CD4-positive, CD25-positive, alpha-beta regulatory T cell (primary cell): ENCODE measurements around the gene SH3GL3. TPM values are rescaled to one million over a fixed set of nuclear protein-coding genes. Genes with fewer than 3 reads are reported as not detected.

Source experiments
- ATAC-seq, 2 donors: fragments of 150-1000 bp; cut with Tn5 transposase; one replicate each; pipeline ENCODE4 v1.10.0; 2021; ENCODE audit warnings: low read depth in 2 of 2, moderate number of reproducible peaks in 2 of 2, moderate library complexity in 1 of 2
- DNase-seq, 3 donors: peaks; one replicate each; pipeline versions ENCODE4 v3.0.0 to v3.0.0-alpha.2; 2012 to 2022; ENCODE audit warnings: mixed read lengths in 1 of 3
- H3K27ac ChIP-seq: one replicate; pipeline ENCODE4 v1.7.0; 2013; ENCODE audit warnings: mild to moderate bottlenecking, low read length; ENCODE audit not compliant: insufficient read depth, poor library complexity, severe bottlenecking
- H3K27me3 ChIP-seq: one replicate; pipeline ENCODE4 v1.7.0; 2013; ENCODE audit warnings: low read length; ENCODE audit not compliant: control insufficient read depth, insufficient read depth
- H3K36me3 ChIP-seq: one replicate; pipeline ENCODE4 v1.7.0; 2013; ENCODE audit warnings: mild to moderate bottlenecking, low read length, moderate library complexity; ENCODE audit not compliant: control insufficient read depth, insufficient read depth
- H3K4me1 ChIP-seq: 2 replicates; pipeline ENCODE4 v1.7.0; 2013; ENCODE audit warnings: mild to moderate bottlenecking, low read length; ENCODE audit not compliant: insufficient read depth, control insufficient read depth, poor library complexity, severe bottlenecking
- H3K4me3 ChIP-seq: one replicate; pipeline ENCODE4 v1.7.0; 2013; ENCODE audit warnings: low read depth, mild to moderate bottlenecking, low read length, moderate library complexity
- H3K9me3 ChIP-seq, 2 experiments: 1 replicate in 1 of 2; 2 replicates in 1 of 2; pipeline ENCODE4 v1.7.0; 2013; ENCODE audit warnings: low read length in 2 of 2, mild to moderate bottlenecking in 1 of 2, moderate library complexity in 1 of 2; ENCODE audit not compliant: control insufficient read depth in 2 of 2
- H3K27ac Mint-ChIP-seq, 3 donors: one replicate each; pipeline ENCODE4 v1.8.0; 2020 to 2022; ENCODE audit warnings: mild to moderate bottlenecking in 3 of 3, mixed read lengths in 3 of 3, moderate library complexity in 2 of 3
- H3K27me3 Mint-ChIP-seq: one replicate; pipeline ENCODE4 v1.8.0; 2022; ENCODE audit warnings: mild to moderate bottlenecking, mixed read lengths
- H3K36me3 Mint-ChIP-seq: one replicate; pipeline ENCODE4 v1.8.0; 2020; ENCODE audit warnings: mixed read lengths
- H3K4me1 Mint-ChIP-seq, 4 donors: one replicate each; pipeline ENCODE4 v1.8.0; 2020 to 2022; ENCODE audit warnings: mixed read lengths in 4 of 4, mild to moderate bottlenecking in 1 of 4
- H3K4me3 Mint-ChIP-seq, 4 donors: one replicate each; pipeline ENCODE4 v1.8.0; 2020 to 2022; ENCODE audit warnings: mild to moderate bottlenecking in 4 of 4, mixed read lengths in 4 of 4, moderate library complexity in 3 of 4
- H3K9me3 Mint-ChIP-seq, 7 donors: one replicate each; pipeline ENCODE4 v1.8.0; 2020 to 2022; ENCODE audit warnings: mixed read lengths in 7 of 7, mild to moderate bottlenecking in 3 of 7, moderate library complexity in 2 of 7
- polyA plus RNA-seq, 4 donors: library from polyadenylated mRNA; unstranded; fragments of 300-500 nt; fragmentation: Illumina TruSeq; gene quantifications; one replicate each; pipeline ENCODE4 v1.2.3, GENCODE V29; 2021
- total RNA-seq: library from RNA; stranded (reverse); gene quantifications from one replicate; pipeline ENCODE4 v1.2.3, GENCODE V29; 2022

SH3GL3 gene
- total and polyA plus RNA-seq, 5 donors from 2014 or later, result not detected

DNA sequence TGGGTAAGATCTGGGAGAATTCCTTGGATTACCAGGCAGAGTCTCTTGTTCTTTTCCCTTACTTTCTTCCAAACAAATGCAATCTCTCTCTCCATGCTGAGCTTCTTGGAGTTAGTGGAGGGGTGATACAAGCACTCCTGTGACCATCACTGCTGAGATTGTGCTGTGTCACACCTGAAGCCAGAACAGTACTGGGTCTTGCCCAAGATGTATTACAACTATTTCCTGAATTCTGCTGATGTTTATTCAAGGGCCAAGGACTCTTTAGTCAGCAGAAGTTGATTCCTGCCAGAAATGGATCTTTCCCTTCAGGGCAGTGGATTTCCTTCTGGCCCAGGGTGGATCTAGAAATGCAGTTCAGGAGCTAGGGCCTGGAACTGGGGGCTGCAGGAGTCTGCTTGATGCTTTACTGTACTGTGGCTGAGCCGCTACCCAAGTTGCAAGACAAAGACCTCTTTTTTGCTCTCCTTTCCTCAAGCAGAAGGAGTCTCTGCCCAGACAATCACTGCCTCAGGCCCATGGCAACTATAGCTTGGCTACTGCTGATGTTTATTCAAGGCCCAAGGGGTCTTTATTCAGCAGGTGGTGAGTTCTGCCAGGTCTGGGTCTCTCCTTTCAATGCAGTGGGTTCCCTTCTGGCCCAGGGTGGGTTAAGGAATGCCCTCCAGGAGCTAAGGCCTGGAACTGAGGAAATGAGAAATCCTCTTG is 98.8 kb downstream of the SH3GL3 start:
- Mint-ChIP-seq H3K9me3 (peaks cover 0 to 11% (median 3%) of the 10 kb centered on the region in 7 donors), H3K4me3 (no peak overlapping the region), H3K36me3 (no peaks in the 10 kb centered on the region), H3K27ac (no peak overlapping the region), H3K27me3 (peaks cover 6% of the 10 kb centered on the region), H3K4me1 (no peaks in the 10 kb centered on the region)
- no peaks in the 10 kb centered on the region for H3K36me3 ChIP-seq
- no peak overlapping the region for H3K4me3 ChIP-seq
- H3K4me1 ChIP-seq, result no peaks in the 10 kb centered on the region
- H3K9me3 ChIP-seq, result no peaks in the 10 kb centered on the region
- DNase-seq (no peak), ATAC-seq (no peak)
- H3K27me3 ChIP-seq, result no peaks in the 10 kb centered on the region
- H3K27ac ChIP-seq, result no peak overlapping the region

DNA sequence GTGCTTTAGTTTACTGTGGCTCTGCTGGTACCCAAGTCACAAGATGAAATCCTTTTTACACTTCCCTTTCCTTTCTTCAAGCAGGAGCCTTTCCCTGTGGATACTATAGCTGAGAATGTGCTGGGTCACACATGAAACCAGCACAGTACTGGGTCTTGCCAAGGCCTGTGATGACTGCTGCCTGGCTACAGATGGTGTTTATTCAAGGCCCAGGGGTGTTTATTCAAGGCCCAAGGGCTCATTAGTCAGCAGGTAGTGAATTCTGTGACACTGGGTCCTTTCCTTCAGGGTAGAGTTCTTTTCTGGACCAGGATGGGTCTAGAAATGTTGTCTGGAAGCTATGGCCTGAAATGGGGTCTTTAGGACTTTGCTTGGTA is 99.4 kb downstream of the SH3GL3 start:
- Histone ChIP-seq H3K27ac (no peak overlapping the region), H3K36me3 (no peaks in the 10 kb centered on the region), H3K9me3 (no peaks in the 10 kb centered on the region), H3K27me3 (no peaks in the 10 kb centered on the region), H3K4me1 (no peaks in the 10 kb centered on the region), H3K4me3 (no peak overlapping the region)
- Mint-ChIP-seq H3K4me1 (no peaks in the 10 kb centered on the region), H3K4me3 (no peak overlapping the region), H3K36me3 (no peaks in the 10 kb centered on the region), H3K27me3 (peaks cover 6% of the 10 kb centered on the region), H3K9me3 (peaks cover 0 to 11% (median 3%) of the 10 kb centered on the region in 7 donors), H3K27ac (no peak overlapping the region)
- DNase-seq (no peak), ATAC-seq (no peak)

DNA sequence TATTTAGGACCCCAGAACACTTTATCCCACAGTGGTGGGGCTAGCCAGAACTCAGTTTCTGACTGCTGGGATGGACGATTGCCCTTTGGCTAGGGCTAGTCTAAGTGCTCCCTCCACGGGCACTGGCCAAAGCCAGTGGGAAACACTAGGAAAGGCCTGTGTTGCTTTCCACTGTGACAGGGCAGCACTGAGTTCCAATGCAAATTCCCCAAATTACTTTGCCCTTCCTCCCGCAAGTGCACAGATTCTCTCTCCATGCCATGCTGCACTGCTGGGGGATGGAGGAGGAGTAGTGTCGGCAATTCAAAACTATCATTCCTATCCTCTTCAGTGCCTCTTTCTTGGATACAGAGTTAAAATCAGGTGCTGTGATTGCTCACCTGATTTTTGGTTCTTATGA is 100.0 kb downstream of the SH3GL3 start:
- no peaks in the 10 kb centered on the region for H3K36me3 Mint-ChIP-seq
- Histone ChIP-seq H3K4me1 (no peaks in the 10 kb centered on the region), H3K36me3 (no peaks in the 10 kb centered on the region), H3K27ac (no peak overlapping the region), H3K4me3 (no peak overlapping the region), H3K27me3 (no peaks in the 10 kb centered on the region), H3K9me3 (no peaks in the 10 kb centered on the region)
- H3K4me3 Mint-ChIP-seq, result no peak overlapping the region
- peaks cover 6% of the 10 kb centered on the region for H3K27me3 Mint-ChIP-seq
- no peak overlapping the region for H3K27ac Mint-ChIP-seq
- DNase-seq (no peak), ATAC-seq (no peak)
- H3K4me1 Mint-ChIP-seq, result no peaks in the 10 kb centered on the region
- H3K9me3 Mint-ChIP-seq, result peaks cover 0 to 11% (median 3%) of the 10 kb centered on the region in 7 donors

DNA sequence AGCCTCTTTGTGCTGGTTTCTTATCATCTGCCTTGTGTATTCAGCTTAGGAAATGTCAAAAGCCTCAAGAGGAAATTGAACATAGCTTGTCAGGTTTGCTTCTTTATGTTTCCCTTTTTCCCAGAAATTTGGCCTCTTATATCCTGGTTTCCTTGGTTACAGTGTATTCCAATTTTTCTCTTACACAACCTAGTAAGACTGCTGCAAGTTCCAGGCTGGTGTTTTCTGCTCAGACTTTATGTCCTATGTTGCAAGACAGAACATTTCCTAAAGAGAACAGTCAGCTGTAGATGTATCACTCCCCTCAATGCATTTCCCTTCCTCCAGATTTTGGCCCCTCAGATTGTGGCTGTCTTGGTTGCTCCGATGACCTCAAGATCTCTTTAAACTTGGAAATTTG is 102.5 kb downstream of the SH3GL3 start:
- Histone ChIP-seq H3K4me3 (no peak overlapping the region), H3K27ac (no peak overlapping the region), H3K27me3 (no peaks in the 10 kb centered on the region), H3K36me3 (no peaks in the 10 kb centered on the region), H3K4me1 (no peaks in the 10 kb centered on the region), H3K9me3 (no peaks in the 10 kb centered on the region)
- Mint-ChIP-seq H3K27me3 (peaks cover 6% of the 10 kb centered on the region), H3K4me1 (no peaks in the 10 kb centered on the region), H3K36me3 (no peaks in the 10 kb centered on the region), H3K27ac (no peak overlapping the region), H3K4me3 (no peak overlapping the region), H3K9me3 (peaks cover 0 to 6% (median 0%) of the 10 kb centered on the region in 7 donors)
- DNase-seq, result no peak
- no peak for ATAC-seq

DNA sequence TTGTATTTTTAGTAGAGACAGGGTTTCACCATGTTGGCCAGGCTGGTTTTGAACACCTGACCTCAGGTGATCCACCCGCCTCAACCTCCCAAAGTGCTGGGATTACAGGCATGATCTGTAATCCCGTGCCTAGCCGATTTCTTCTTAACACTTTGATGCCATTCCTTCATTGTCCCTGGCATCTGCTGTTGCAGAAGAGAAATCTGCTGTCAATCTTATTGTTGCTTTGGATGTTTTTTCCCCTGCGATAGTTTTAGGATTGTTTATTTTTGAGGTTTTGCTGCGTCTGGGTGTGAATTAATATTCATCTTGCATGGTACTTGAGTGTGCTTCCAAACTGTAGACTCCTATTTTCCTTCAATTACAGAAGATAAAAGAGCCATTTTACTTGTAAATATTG is 107.4 kb downstream of the SH3GL3 start:
- DNase-seq (no peak), ATAC-seq (no peak)
- no peak overlapping the region for H3K4me3 ChIP-seq
- H3K4me1 ChIP-seq, result no peaks in the 10 kb centered on the region
- Mint-ChIP-seq H3K36me3 (no peaks in the 10 kb centered on the region), H3K9me3 (peaks cover 0 to 2% (median 0%) of the 10 kb centered on the region in 7 donors), H3K4me1 (peaks cover 0 to 3% (median under 1%) of the 10 kb centered on the region in 4 donors), H3K4me3 (no peak overlapping the region), H3K27ac (no peak overlapping the region), H3K27me3 (peaks cover 5% of the 10 kb centered on the region)
- no peaks in the 10 kb centered on the region for H3K36me3 ChIP-seq
- H3K27me3 ChIP-seq, result no peaks in the 10 kb centered on the region
- no peaks in the 10 kb centered on the region for H3K9me3 ChIP-seq
- H3K27ac ChIP-seq, result no peak overlapping the region

DNA sequence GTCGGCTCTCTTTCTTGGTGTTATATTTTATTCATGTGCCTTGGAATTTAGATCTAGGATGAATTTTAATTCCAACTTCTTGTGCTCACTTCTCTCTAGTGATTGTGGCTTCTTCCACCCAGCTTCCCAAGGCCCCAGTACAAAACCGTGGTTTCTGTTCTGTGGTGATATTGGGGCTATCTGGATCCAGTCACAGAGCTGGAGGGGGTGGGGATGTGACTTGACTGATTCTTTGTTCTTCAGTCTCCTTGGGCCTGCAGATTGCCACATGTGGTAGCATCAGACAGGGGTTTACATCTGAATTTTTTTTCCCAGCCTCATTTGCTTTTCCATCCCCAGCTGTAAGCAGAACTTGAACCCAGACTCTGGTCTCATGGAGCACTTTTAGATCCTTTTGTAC is 108.2 kb downstream of the SH3GL3 start:
- no peaks in the 10 kb centered on the region for H3K27me3 ChIP-seq
- H3K36me3 ChIP-seq, result no peaks in the 10 kb centered on the region
- Mint-ChIP-seq H3K36me3 (no peaks in the 10 kb centered on the region), H3K27me3 (peaks cover 5% of the 10 kb centered on the region), H3K27ac (no peak overlapping the region), H3K4me1 (peaks cover 0 to 3% (median under 1%) of the 10 kb centered on the region in 4 donors), H3K4me3 (no peak overlapping the region), H3K9me3 (peaks cover 0 to 2% (median 0%) of the 10 kb centered on the region in 7 donors)
- H3K4me1 ChIP-seq, result no peaks in the 10 kb centered on the region
- no peaks in the 10 kb centered on the region for H3K9me3 ChIP-seq
- ATAC-seq (no peak), DNase-seq (no peak)
- H3K4me3 ChIP-seq, result no peak overlapping the region
- no peak overlapping the region for H3K27ac ChIP-seq

DNA sequence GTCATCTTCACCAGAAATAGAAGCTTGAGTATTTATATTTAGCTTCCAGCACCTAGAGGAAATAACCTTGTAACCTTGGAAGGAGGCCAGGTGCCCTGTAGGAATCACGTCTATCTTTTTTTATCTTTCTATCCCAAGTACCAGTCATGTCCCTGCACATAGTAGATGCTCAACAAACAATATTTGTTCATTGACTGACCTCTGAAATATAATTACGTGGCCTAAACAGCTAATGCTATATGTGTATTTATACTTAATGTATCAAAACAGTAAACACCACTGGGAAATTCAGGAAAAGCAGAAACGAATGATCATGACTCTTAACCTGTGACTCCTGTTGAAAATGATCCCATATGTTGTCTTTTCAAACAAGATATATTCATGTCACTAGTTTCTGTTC is 108.9 kb downstream of the SH3GL3 start:
- Mint-ChIP-seq H3K4me3 (no peak overlapping the region), H3K36me3 (no peaks in the 10 kb centered on the region)

DNA sequence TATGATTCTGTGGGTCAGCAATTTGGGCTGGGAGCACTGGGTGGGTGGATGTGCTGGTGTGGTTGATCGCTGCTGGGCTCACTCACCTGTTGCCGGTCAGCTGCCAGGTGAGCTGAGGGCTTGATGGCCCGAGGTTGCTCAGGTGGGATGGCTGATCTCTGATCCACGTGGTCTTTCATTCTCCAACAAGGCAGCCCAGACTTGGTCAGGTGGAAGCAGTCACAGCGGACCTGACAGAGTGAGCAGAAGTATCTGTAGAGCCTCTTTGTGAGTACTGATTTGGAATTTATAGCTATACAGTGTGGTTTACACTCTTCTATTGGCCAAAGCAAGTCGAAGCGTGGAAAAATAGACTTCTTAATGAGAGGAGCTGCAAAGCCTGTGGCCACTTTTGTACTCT is 109.6 kb downstream of the SH3GL3 start:
- Mint-ChIP-seq H3K4me3 (no peak overlapping the region), H3K36me3 (no peaks in the 10 kb centered on the region), H3K27ac (no peak overlapping the region), H3K9me3 (peaks cover 0 to 2% (median 0%) of the 10 kb centered on the region in 7 donors), H3K4me1 (peaks cover 0 to 3% (median under 1%) of the 10 kb centered on the region in 4 donors), H3K27me3 (peaks cover 5% of the 10 kb centered on the region)
- Histone ChIP-seq H3K4me1 (no peaks in the 10 kb centered on the region), H3K27me3 (no peaks in the 10 kb centered on the region), H3K27ac (no peak overlapping the region), H3K4me3 (no peak overlapping the region), H3K9me3 (no peaks in the 10 kb centered on the region), H3K36me3 (no peaks in the 10 kb centered on the region)
- DNase-seq (no peak), ATAC-seq (no peak)

More for the DNA sequence above, 108.9 kb downstream of the SH3GL3 start:
- no peak overlapping the region for H3K4me3 ChIP-seq
- H3K27ac ChIP-seq, result no peak overlapping the region
- no peaks in the 10 kb centered on the region for H3K36me3 ChIP-seq
- Mint-ChIP-seq H3K27ac (no peak overlapping the region), H3K4me1 (peaks cover 0 to 3% (median under 1%) of the 10 kb centered on the region in 4 donors), H3K9me3 (peaks cover 0 to 2% (median 0%) of the 10 kb centered on the region in 7 donors), H3K27me3 (peaks cover 5% of the 10 kb centered on the region)
- ATAC-seq (no peak), DNase-seq (no peak)
- no peaks in the 10 kb centered on the region for H3K4me1 ChIP-seq
- no peaks in the 10 kb centered on the region for H3K27me3 ChIP-seq
- H3K9me3 ChIP-seq, result no peaks in the 10 kb centered on the region
